GM15510 (cell line): Measurements from ENCODE around the gene COL16A1.

Experiments used
- POLR2A ChIP-seq: IDR thresholded peaks from 3 replicates; pipeline ENCODE4 v1.6.1; 2011; ENCODE audit warnings: borderline replicate concordance; ENCODE audit not compliant: insufficient read length; ENCODE audit errors: extremely low read depth

Gene COL16A1

DNA sequence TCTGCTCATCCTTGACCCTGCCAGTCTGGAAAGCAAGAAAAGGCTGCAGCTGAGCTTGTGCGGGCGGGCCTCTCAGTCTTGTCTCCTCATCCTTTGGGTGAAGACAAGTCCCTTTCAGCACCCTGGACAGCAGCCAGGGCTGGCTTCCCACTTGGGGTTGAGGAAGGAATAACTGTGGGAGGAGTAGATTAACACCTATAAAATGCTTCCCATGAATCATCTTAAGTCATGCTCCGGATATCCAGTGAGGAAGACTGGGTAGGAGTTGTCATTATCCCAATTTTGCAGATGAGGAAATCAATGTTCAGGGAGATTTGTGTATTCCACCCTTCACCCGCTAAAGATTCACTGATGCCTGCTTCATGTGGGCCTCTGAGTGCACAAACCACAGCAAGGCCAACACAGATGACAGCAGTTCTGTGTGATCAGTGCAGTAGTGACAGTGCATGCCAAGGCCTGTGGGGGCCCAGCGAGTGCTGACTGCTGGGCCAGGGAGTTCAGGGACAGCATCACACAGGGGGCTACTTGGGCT, 20.1 kb upstream of the COL16A1 start:
- TF ChIP-seq POLR2A = no peak

- TF ChIP-seq POLR2A = no peak
These were observed 14.6 kb upstream of the COL16A1 start for GRCh38 chr1:31718327-31718897.

DNA sequence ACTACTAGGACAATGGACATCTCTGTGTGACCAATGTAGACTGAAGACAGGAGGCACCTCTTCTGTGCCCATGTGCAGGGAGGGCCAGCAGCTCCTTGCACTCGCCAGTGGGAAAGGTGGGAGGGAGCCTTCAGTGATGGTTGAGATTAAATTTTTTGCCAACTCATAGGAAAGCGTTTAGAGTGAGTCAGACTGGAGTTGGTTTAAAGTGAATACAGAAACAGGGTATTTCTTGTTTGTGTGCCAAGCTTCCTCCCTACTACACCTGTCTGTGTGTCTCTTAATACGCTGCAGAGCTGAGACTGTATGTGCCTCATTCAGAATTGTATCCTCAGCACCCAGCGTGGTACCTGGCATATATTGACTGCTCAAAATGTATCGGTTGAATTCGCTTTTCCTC, 13.5 kb upstream of the COL16A1 start:
- no peak for TF ChIP-seq POLR2A

GRCh38 chr1:31715873-31716220, 12.0 kb upstream of the COL16A1 start:
- TF ChIP-seq POLR2A = no peak

- TF ChIP-seq POLR2A = no peak
These were observed 11.5 kb upstream of the COL16A1 start for GRCh38 chr1:31715087-31715872.

DNA sequence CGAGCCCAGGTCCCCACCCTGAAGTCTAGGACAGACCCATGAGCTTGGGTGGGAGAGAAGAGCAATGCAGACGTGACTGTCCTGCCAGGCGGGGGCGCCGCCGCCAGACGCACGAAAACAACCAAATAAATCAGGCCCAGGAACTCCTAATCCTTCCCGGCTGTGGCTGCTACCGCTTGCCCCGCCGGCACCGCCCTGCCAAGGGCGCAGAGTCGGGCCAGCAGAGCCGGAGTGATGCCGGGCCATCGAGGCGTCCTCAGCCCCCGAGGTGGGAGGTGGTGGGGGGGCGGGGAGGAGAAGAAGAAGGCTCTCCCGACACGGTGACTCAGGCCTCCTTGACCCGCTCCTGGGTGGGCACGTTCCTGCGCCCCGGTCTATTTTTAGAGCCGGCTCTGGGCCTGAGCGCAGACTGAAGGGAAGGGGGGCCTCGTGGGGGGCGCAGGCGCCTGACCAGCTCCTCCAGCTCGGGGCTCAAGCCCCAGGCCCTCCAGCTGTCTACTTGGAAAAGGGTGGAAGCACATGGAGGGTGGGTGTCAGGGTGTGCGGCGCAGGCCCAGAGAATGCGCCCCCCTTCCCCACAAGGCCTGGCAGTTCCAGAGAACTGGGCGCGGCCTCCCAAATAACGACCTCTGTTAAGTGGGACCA, 10.7 kb upstream of the COL16A1 start:
- TF ChIP-seq POLR2A = no peak

- no peak for TF ChIP-seq POLR2A
These were observed 8.8 kb upstream of the COL16A1 start for GRCh38 chr1:31712630-31713029.

GRCh38 chr1:31712068-31712467, 8.3 kb upstream of the COL16A1 start:
- TF ChIP-seq POLR2A = no peak

DNA sequence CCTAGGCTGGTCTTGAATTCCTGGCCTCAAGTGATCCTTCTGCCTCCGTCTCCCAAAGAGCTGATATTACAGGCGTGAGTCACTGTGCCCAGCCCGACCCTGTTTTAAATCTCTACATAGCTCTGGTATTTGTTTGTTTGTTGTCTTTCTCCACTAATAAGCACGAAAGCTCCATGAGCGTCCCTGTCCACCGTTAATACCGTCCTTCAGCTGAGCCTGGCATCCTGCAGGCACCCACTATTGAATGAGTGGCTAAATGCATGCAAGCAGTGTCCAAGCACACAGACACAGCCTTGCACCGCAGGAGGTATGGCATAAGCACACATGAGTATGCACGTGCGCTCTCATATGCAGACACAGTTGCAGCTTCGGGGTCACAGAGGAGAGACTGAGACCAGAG, 4.5 kb upstream of the COL16A1 start:
- TF ChIP-seq POLR2A = no peak

GRCh38 chr1:31707711-31708110, 3.9 kb upstream of the COL16A1 start:
- TF ChIP-seq POLR2A = no peak

GRCh38 chr1:31706384-31707058, 2.7 kb upstream of the COL16A1 start:
- TF ChIP-seq POLR2A = no peak

- no peak for TF ChIP-seq POLR2A
These were observed 1.5 kb upstream of the COL16A1 start for GRCh38 chr1:31705080-31705866.

GRCh38 chr1:31704271-31705079, 658 bp upstream of the COL16A1 start:
- no peak for TF ChIP-seq POLR2A
